Endothelial cell of umbilical vein (primary cell): ENCODE data around the gene CD82.

ENCODE experiments used
- EZH2 ChIP-seq: IDR thresholded peaks from 2 replicates; pipeline ENCODE4 v1.6.1; 2012; ENCODE audit warnings: borderline replicate concordance, low read depth, mild to moderate bottlenecking, moderate library complexity, low read length, inconsistent platforms; ENCODE audit not compliant: severe bottlenecking
- JUN ChIP-seq: IDR thresholded peaks from 2 replicates; pipeline ENCODE4 v1.6.1; 2011; ENCODE audit warnings: borderline replicate concordance, low read depth; ENCODE audit not compliant: insufficient read length, insufficient read depth
- POLR2A ChIP-seq: IDR thresholded peaks from 2 replicates; pipeline ENCODE4 v1.6.1; 2012; ENCODE audit warnings: low read depth, mild to moderate bottlenecking, control low read depth, low read length
- POLR2AphosphoS5 ChIP-seq: IDR thresholded peaks from 2 replicates; pipeline ENCODE4 v1.6.1; 2012; ENCODE audit warnings: low read depth, mild to moderate bottlenecking, control low read depth, low read length, moderate library complexity; ENCODE audit not compliant: insufficient read depth
- TF ChIP-seq, protein P1 (sequence below), 2 donors: IDR thresholded peaks; 1 replicate in 1 of 2; 2 replicates in 1 of 2; pipeline ENCODE4 v1.5.1; 2011; ENCODE audit warnings: low read length in 2 of 2, mild to moderate bottlenecking in 2 of 2, moderate library complexity in 2 of 2, control low read depth in 1 of 2, inconsistent platforms in 1 of 2, low read depth in 1 of 2; ENCODE audit not compliant: insufficient read depth in 1 of 2; ENCODE audit errors: extremely low read depth in 1 of 2
- TF ChIP-seq, protein P2 (sequence below): IDR thresholded peaks from 2 replicates; pipeline ENCODE4 v1.6.1; 2011; ENCODE audit not compliant: insufficient read depth, insufficient read length

DNA sequence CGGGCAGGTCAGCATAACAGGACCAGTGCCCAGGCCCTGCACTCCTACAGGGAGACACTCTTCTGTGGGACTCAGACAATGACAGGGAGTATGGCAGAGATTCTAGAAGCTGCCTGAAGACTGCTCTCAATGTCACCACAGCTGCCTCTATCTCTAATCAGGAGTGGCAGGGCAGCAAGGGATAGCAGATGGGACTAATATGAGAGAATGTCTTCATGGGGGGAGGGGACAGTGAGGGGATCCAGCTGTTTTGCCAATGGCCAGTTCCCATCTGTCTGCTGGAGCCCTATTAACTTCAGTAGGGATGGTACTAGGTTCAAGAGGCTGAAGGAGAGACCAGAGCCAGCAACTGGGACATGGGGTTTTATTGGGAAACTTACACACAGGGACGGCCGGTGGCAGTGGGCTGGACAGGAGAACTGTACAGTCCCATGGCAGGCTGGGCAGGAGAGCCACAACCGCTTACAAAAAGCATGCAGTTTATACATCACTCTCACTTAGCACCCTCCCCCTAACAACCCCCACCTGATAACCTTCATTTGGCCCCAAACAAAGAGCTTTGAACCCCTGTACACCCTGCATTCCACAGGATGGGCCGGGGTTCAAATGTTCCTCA is 2.5 kb upstream of the CD82 start:
- TF ChIP-seq, protein P1, sequence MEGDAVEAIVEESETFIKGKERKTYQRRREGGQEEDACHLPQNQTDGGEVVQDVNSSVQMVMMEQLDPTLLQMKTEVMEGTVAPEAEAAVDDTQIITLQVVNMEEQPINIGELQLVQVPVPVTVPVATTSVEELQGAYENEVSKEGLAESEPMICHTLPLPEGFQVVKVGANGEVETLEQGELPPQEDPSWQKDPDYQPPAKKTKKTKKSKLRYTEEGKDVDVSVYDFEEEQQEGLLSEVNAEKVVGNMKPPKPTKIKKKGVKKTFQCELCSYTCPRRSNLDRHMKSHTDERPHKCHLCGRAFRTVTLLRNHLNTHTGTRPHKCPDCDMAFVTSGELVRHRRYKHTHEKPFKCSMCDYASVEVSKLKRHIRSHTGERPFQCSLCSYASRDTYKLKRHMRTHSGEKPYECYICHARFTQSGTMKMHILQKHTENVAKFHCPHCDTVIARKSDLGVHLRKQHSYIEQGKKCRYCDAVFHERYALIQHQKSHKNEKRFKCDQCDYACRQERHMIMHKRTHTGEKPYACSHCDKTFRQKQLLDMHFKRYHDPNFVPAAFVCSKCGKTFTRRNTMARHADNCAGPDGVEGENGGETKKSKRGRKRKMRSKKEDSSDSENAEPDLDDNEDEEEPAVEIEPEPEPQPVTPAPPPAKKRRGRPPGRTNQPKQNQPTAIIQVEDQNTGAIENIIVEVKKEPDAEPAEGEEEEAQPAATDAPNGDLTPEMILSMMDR (IDR thresholded peaks at IDR 0.05; ENCODE audit: extremely low read depth in 1 of 2, insufficient read depth in 1 of 2, low read depth in 1 of 2, low read length in 2 of 2): no peak
- TF ChIP-seq EZH2: no peak
- TF ChIP-seq JUN: no peak
- TF ChIP-seq, protein P2, sequence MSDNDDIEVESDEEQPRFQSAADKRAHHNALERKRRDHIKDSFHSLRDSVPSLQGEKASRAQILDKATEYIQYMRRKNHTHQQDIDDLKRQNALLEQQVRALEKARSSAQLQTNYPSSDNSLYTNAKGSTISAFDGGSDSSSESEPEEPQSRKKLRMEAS: no peak
- TF ChIP-seq POLR2AphosphoS5: no peak
- TF ChIP-seq POLR2A: no peak
